ENCODE results near the gene PTPRT. TPM values are rescaled to one million over a fixed set of nuclear protein-coding genes. Genes with fewer than 3 reads are reported as not detected.

The PTPRT gene
- total RNA-seq, 2 donors from 2014 or later, result 0.11 to 0.35 TPM

GRCh38 chr20:42134265-42135098, 1055.2 kb downstream of the PTPRT start:
- no peaks in the 10 kb centered on the region for H3K36me3 ChIP-seq
- H3K27me3 ChIP-seq, result no peaks in the 10 kb centered on the region
- no peaks in the 10 kb centered on the region for H3K4me1 ChIP-seq
- no peak for TF ChIP-seq CTCF (IDR thresholded peaks at IDR 0.05)
- no peak overlapping the region for H3K4me3 ChIP-seq
- no peaks in the 10 kb centered on the region for H3K9me3 ChIP-seq
- no peak for DNase-seq (ENCODE audit: low spot score)
- H3K27ac ChIP-seq, result no peak overlapping the region

GRCh38 chr20:42130810-42131596, 1058.7 kb downstream of the PTPRT start:
- no peaks in the 10 kb centered on the region for H3K36me3 ChIP-seq
- no peak overlapping the region for H3K4me3 ChIP-seq
- no peaks in the 10 kb centered on the region for H3K4me1 ChIP-seq
- no peaks in the 10 kb centered on the region for H3K9me3 ChIP-seq
- no peak overlapping the region for H3K27ac ChIP-seq
- TF ChIP-seq CTCF (IDR thresholded peaks at IDR 0.05), result no peak
- no peaks in the 10 kb centered on the region for H3K27me3 ChIP-seq
- DNase-seq (ENCODE audit: low spot score), result no peak

GRCh38 chr20:42125426-42125825, 1064.3 kb downstream of the PTPRT start:
- Histone ChIP-seq H3K4me3 (no peak overlapping the region), H3K27me3 (no peaks in the 10 kb centered on the region)

GRCh38 chr20:42123981-42124473, 1065.7 kb downstream of the PTPRT start:
- no peaks in the 10 kb centered on the region for H3K27me3 ChIP-seq
- no peaks in the 10 kb centered on the region for H3K36me3 ChIP-seq
- DNase-seq (ENCODE audit: low spot score), result no peak
- no peaks in the 10 kb centered on the region for H3K9me3 ChIP-seq
- no peaks in the 10 kb centered on the region for H3K4me1 ChIP-seq
- no peak overlapping the region for H3K4me3 ChIP-seq
- no peak overlapping the region for H3K27ac ChIP-seq
- TF ChIP-seq CTCF (IDR thresholded peaks at IDR 0.05), result no peak

More at GRCh38 chr20:42125426-42125825, 1064.3 kb downstream of the PTPRT start:
- Histone ChIP-seq H3K9me3 (no peaks in the 10 kb centered on the region), H3K4me1 (no peaks in the 10 kb centered on the region), H3K36me3 (no peaks in the 10 kb centered on the region), H3K27ac (no peak overlapping the region)
- no peak for TF ChIP-seq CTCF (IDR thresholded peaks at IDR 0.05)
- DNase-seq (ENCODE audit: low spot score), result no peak

- no peaks in the 10 kb centered on the region for H3K27me3 ChIP-seq
- H3K9me3 ChIP-seq, result no peaks in the 10 kb centered on the region
- H3K4me3 ChIP-seq, result no peak overlapping the region
- TF ChIP-seq CTCF (IDR thresholded peaks at IDR 0.05), result no peak
- H3K4me1 ChIP-seq, result no peaks in the 10 kb centered on the region
- H3K36me3 ChIP-seq, result no peaks in the 10 kb centered on the region
- no peak overlapping the region for H3K27ac ChIP-seq
- DNase-seq (ENCODE audit: low spot score), result no peak
Observed at GRCh38 chr20:42118409-42119125, 1071.1 kb downstream of the PTPRT start.
